WTC11 (cell line): ENCODE results near the gene FANCI. TPM values are rescaled to one million over a fixed set of nuclear protein-coding genes. Genes with fewer than 3 reads are reported as not detected.

Experiments used
- ATAC-seq: fragments of 200-7000 bp; cut with Tn5 transposase; 2 replicates; pipeline ENCODE4 v1.10.0; 2021; ENCODE audit warnings: mild to moderate bottlenecking, moderate library complexity
- CTCF ChIA-PET: fragments of 300-600 bp; sonication (Branson Sonifier 250); formaldehyde crosslinking; loops from one replicate; lab custom pipeline; 2021; ENCODE audit warnings: antibody characterized with exemption; lab: Charles Lee
- POLR2A ChIA-PET: fragments of 350-600 bp; sonication (Branson Sonifier 250); formaldehyde crosslinking; loops from one replicate; lab custom pipeline; 2021; ENCODE audit warnings: antibody characterized with exemption; lab: Charles Lee
- DNase-seq: peaks from one replicate; pipeline ENCODE4 v3.0.0; 2021; ENCODE audit warnings: low spot score
- H3K27ac Mint-ChIP-seq: 2 replicates; pipeline ENCODE4 v1.8.0; 2021; ENCODE audit warnings: mixed read lengths
- H3K27me3 Mint-ChIP-seq: 2 replicates; pipeline ENCODE4 v1.8.0; 2021; ENCODE audit warnings: low read depth, mild to moderate bottlenecking, moderate library complexity, mixed read lengths
- H3K36me3 Mint-ChIP-seq: 2 replicates; pipeline ENCODE4 v1.8.0; 2021; ENCODE audit warnings: mixed read lengths
- H3K4me1 Mint-ChIP-seq: 2 replicates; pipeline ENCODE4 v1.8.0; 2022; ENCODE audit warnings: mixed read lengths
- H3K4me3 Mint-ChIP-seq: 2 replicates; pipeline ENCODE4 v1.8.0; 2021; ENCODE audit warnings: mild to moderate bottlenecking, moderate library complexity, mixed read lengths
- H3K9me3 Mint-ChIP-seq: 2 replicates; pipeline ENCODE4 v1.8.0; 2021; ENCODE audit warnings: mixed read lengths
- ARID4B ChIP-seq: sonication (generic); formaldehyde crosslinking; IDR thresholded peaks from 2 replicates; pipeline ENCODE4 v1.8.0; 2023; ENCODE audit warnings: missing genetic modification reagents, mild to moderate bottlenecking, borderline replicate concordance
- ERG ChIP-seq: fragments of 250-450 bp; sonication (Bioruptor Pico); IDR thresholded peaks from 2 replicates; pipeline ENCODE4 v1.8.0; 2021; ENCODE audit warnings: mild to moderate bottlenecking
- FOXP4 ChIP-seq: sonication (generic); formaldehyde crosslinking; IDR thresholded peaks from 2 replicates; pipeline ENCODE4 v1.8.0; 2022; ENCODE audit warnings: mild to moderate bottlenecking, missing genetic modification reagents
- GRHL2 ChIP-seq: fragments of 250-450 bp; sonication (Bioruptor Pico); IDR thresholded peaks from 2 replicates; pipeline ENCODE4 v1.8.0; 2022; ENCODE audit warnings: mild to moderate bottlenecking, moderate library complexity; ENCODE audit not compliant: insufficient replicate concordance, severe bottlenecking
- HMGXB4 ChIP-seq: sonication (generic); formaldehyde crosslinking; IDR thresholded peaks from 2 replicates; pipeline ENCODE4 v1.8.1; 2023; ENCODE audit warnings: mild to moderate bottlenecking, moderate library complexity, missing genetic modification reagents
- MXD4 ChIP-seq: fragments of 250-450 bp; sonication (Bioruptor Pico); IDR thresholded peaks from 2 replicates; pipeline ENCODE4 v1.8.0; 2021; ENCODE audit warnings: mild to moderate bottlenecking, moderate library complexity, borderline replicate concordance
- NR2C2 ChIP-seq: sonication (generic); formaldehyde crosslinking; IDR thresholded peaks from 2 replicates; pipeline ENCODE4 v1.8.0; 2022; ENCODE audit warnings: mild to moderate bottlenecking, missing genetic modification reagents
- RELA ChIP-seq: sonication (generic); formaldehyde crosslinking; IDR thresholded peaks from 2 replicates; pipeline ENCODE4 v1.8.1; 2022; ENCODE audit warnings: missing genetic modification reagents, mild to moderate bottlenecking, borderline replicate concordance
- SP1 ChIP-seq: sonication (generic); formaldehyde crosslinking; conservative IDR thresholded peaks from 2 replicates; pipeline ENCODE4 v1.8.1; 2022; ENCODE audit warnings: missing genetic modification reagents
- STAT6 ChIP-seq: sonication (generic); formaldehyde crosslinking; conservative IDR thresholded peaks from 2 replicates; pipeline ENCODE4 v1.8.1; 2023; ENCODE audit warnings: mild to moderate bottlenecking, low read depth, missing genetic modification reagents, moderate library complexity
- TCF7 ChIP-seq: sonication (generic); formaldehyde crosslinking; IDR thresholded peaks from 2 replicates; pipeline ENCODE4 v1.8.0; 2022; ENCODE audit warnings: mild to moderate bottlenecking, low read depth, missing genetic modification reagents, moderate library complexity
- ZNF121 ChIP-seq: sonication (generic); formaldehyde crosslinking; IDR thresholded peaks from 2 replicates; pipeline ENCODE4 v1.8.0; 2023; ENCODE audit warnings: missing genetic modification reagents
- ZNF232 ChIP-seq: sonication (generic); formaldehyde crosslinking; IDR thresholded peaks from 2 replicates; pipeline ENCODE4 v1.8.0; 2022; ENCODE audit warnings: mild to moderate bottlenecking, missing genetic modification reagents
- ZNF416 ChIP-seq: fragments of 250-450 bp; sonication (Bioruptor Pico); IDR thresholded peaks from 2 replicates; pipeline ENCODE4 v1.9.0; 2021; ENCODE audit warnings: mild to moderate bottlenecking, inconsistent platforms
- ZNF512 ChIP-seq: sonication (generic); formaldehyde crosslinking; IDR thresholded peaks from 2 replicates; pipeline ENCODE4 v1.8.1; 2022; ENCODE audit warnings: missing genetic modification reagents, borderline replicate concordance
- ZNF532 ChIP-seq: fragments of 250-450 bp; sonication (Bioruptor Pico); IDR thresholded peaks from 2 replicates; pipeline ENCODE4 v1.9.0; 2021; ENCODE audit warnings: mild to moderate bottlenecking, borderline replicate concordance
- total RNA-seq: library from RNA; stranded (reverse); gene quantifications from 3 replicates; pipeline ENCODE4 v1.2.3, GENCODE V29; 2021

FANCI gene
- total RNA-seq, 1 experiment from 2014 or later, result 108 TPM

- TF ChIP-seq ARID4B (CRISPR knock-in tag) (no peak), SP1 (CRISPR knock-in tag) (no peak), RELA (CRISPR knock-in tag) (no peak), FOXP4 (CRISPR knock-in tag) (no peak)
These were observed 80.0 kb downstream of the FANCI start (continued) for GRCh38 chr15:89323825-89324224.

GRCh38 chr15:89325039-89325803 is 81.4 kb downstream of the FANCI start:
- Mint-ChIP-seq H3K4me1 (no peaks in the 10 kb centered on the region), H3K36me3 (peaks cover 79% of the 10 kb centered on the region), H3K9me3 (no peaks in the 10 kb centered on the region), H3K27me3 (no peaks in the 10 kb centered on the region), H3K4me3 (no peak overlapping the region), H3K27ac (no peak overlapping the region)
- ChIA-PET POLR2A (no interaction called here), CTCF (interaction anchor here (0.6 kb wide), 1 partner anchor 23 kb away, joined by 3 read pairs; no protein-coding TSS in a partner anchor)
- DNase-seq, result no peak
- no peak for ATAC-seq
- TF ChIP-seq GRHL2 (CRISPR knock-in tag) (no peak), TCF7 (no peak), RELA (CRISPR knock-in tag) (no peak), NR2C2 (CRISPR knock-in tag) (no peak), ZNF121 (CRISPR knock-in tag) (no peak), HMGXB4 (CRISPR knock-in tag) (no peak), ZNF416 (CRISPR knock-in tag) (no peak), ERG (no peak), ZNF512 (CRISPR knock-in tag) (no peak), ZNF232 (CRISPR knock-in tag) (no peak), MXD4 (no peak), STAT6 (no peak), ZNF532 (CRISPR knock-in tag) (no peak)
